Endothelial cell of umbilical vein (primary cell): Measurements from ENCODE around the gene CATSPER4. TPM values are rescaled to one million over a fixed set of nuclear protein-coding genes. Genes with fewer than 3 reads are reported as not detected.

Experiments
- BruUV-seq: library from RNA; stranded (reverse); fragments of 400-500 nt; replicated peaks from 2 replicates; lab custom pipeline; 2021; lab: Mats Ljungman, UMichigan
- CTCF ChIA-PET: fragments of 300-600, 350-600 bp; sonication (Branson Sonifier 250); formaldehyde crosslinking; loops from one replicate; lab custom pipeline; 2021; ENCODE audit warnings: antibody characterized with exemption, inconsistent platforms; lab: Charles Lee
- POLR2A ChIA-PET: fragments of 300-600, 350-600 bp; sonication (Branson Sonifier 250); formaldehyde crosslinking; loops from one replicate; lab custom pipeline; 2021; ENCODE audit warnings: antibody characterized with exemption, inconsistent platforms; lab: Charles Lee
- DNase-seq: peaks from one replicate; pipeline ENCODE4 v3.0.0-alpha.2; 2011; ENCODE audit warnings: low read depth, low spot score
- FAIRE-seq: peaks from 2 replicates; lab custom pipeline; 2011; peaks lifted over from hg19 to GRCh38; lab: Jason Lieb, UNC
- H2AFZ ChIP-seq: 2 replicates; pipeline ENCODE4 v1.6.0; 2012; ENCODE audit warnings: low read depth, low read length, control low read depth, inconsistent platforms
- H3K27ac ChIP-seq: 2 replicates; pipeline ENCODE4 v1.5.1; 2011; ENCODE audit warnings: low read depth, mild to moderate bottlenecking, control low read depth, low read length, moderate library complexity; ENCODE audit not compliant: insufficient read depth
- H3K27me3 ChIP-seq, 2 experiments: 2 replicates each; pipeline versions ENCODE4 v1.6.0 to v1.6.1; 2011; ENCODE audit warnings: low read length in 2 of 2, mixed read lengths in 1 of 2; ENCODE audit not compliant: control insufficient read depth in 2 of 2, insufficient read depth in 2 of 2
- H3K36me3 ChIP-seq, 2 experiments: 2 replicates in 1 of 2; 3 replicates in 1 of 2; pipeline ENCODE4 v1.5.1; 2011; ENCODE audit warnings: low read length in 2 of 2, mild to moderate bottlenecking in 1 of 2, moderate library complexity in 1 of 2; ENCODE audit not compliant: control insufficient read depth in 2 of 2, insufficient read depth in 2 of 2; ENCODE audit errors: extremely low read depth in 1 of 2
- H3K4me1 ChIP-seq: 3 replicates; pipeline ENCODE4 v1.5.1; 2011; ENCODE audit warnings: mild to moderate bottlenecking, low read length; ENCODE audit not compliant: control insufficient read depth, insufficient read depth; ENCODE audit errors: extremely low read depth
- H3K4me2 ChIP-seq: 2 replicates; pipeline ENCODE4 v1.6.1; 2011; ENCODE audit warnings: low read length, control low read depth, mixed read lengths; ENCODE audit not compliant: insufficient read depth
- H3K4me3 ChIP-seq, 3 experiments: fragments of 200-600 bp in 1 of 3; sonication (generic), shearing (Covaris generic) in 1 of 3; replicated peaks in 1 of 3; 2 replicates each; pipeline ENCODE4 v1.5.1; 2011 to 2016; ENCODE audit warnings: control low read depth in 3 of 3, low read length in 3 of 3, mild to moderate bottlenecking in 2 of 3, inconsistent platforms in 1 of 3, low read depth in 1 of 3, moderate library complexity in 1 of 3; ENCODE audit not compliant: insufficient read depth in 1 of 3
- H3K79me2 ChIP-seq: 2 replicates; pipeline ENCODE4 v1.6.0; 2012; ENCODE audit warnings: low read length, inconsistent platforms; ENCODE audit not compliant: control insufficient read depth, insufficient read depth
- H3K9ac ChIP-seq: replicated peaks from 2 replicates; pipeline ENCODE3; 2011; ENCODE audit warnings: low read length, control low read depth; ENCODE audit not compliant: insufficient read depth; ENCODE audit errors: extremely low read depth
- H3K9me1 ChIP-seq: replicated peaks from 3 replicates; pipeline ENCODE4 v1.6.0; 2011; ENCODE audit warnings: mild to moderate bottlenecking, low read length; ENCODE audit not compliant: control insufficient read depth, insufficient read depth; ENCODE audit errors: extremely low read depth
- H3K9me3 ChIP-seq: replicated peaks from 2 replicates; pipeline ENCODE4 v1.5.1; 2012; ENCODE audit warnings: low read length, inconsistent platforms; ENCODE audit not compliant: control insufficient read depth, insufficient read depth
- H4K20me1 ChIP-seq: replicated peaks from 2 replicates; pipeline ENCODE3; 2011; ENCODE audit warnings: mild to moderate bottlenecking, low read length; ENCODE audit not compliant: control insufficient read depth, insufficient read depth; ENCODE audit errors: extremely low read depth
- MAX ChIP-seq: IDR thresholded peaks from 2 replicates; pipeline ENCODE4 v1.6.1; 2011; ENCODE audit not compliant: insufficient read depth, insufficient read length
- dilution Hi-C: fragments of 300-500 bp; cut with MboI; formaldehyde crosslinking; loops from one replicate; pipeline ENCODE4 v1.15.0; 2019; ENCODE audit warnings: low sequenced_read_pairs; ENCODE audit not compliant: extremely low pct_ligation_motif_present
- intact Hi-C: fragments of 100-400 bp; cut with micrococcal nuclease; formaldehyde crosslinking; loops from one replicate; pipeline ENCODE4 v1.10.0; 2022
- polyA plus RNA-seq, 4 experiments: library from polyadenylated mRNA; depleted of rRNA in 3 of 4; stranded (reverse) in 3 of 4; unstranded in 1 of 4; fragments of >200 nt; gene quantifications; 2 replicates each; pipeline versions ENCODE4 v1.2.1 to v1.2.3, GENCODE V29; 2011 to 2012; ENCODE audit warnings: missing spikeins in 1 of 4
- total RNA-seq: library from RNA; stranded (reverse); gene quantifications from 2 replicates; pipeline ENCODE4 v1.2.3, GENCODE V29; 2021
- TF ChIP-seq, protein P1 (sequence below), 2 donors: IDR thresholded peaks; 1 replicate in 1 of 2; 2 replicates in 1 of 2; pipeline ENCODE4 v1.5.1; 2011; ENCODE audit warnings: low read length in 2 of 2, mild to moderate bottlenecking in 2 of 2, moderate library complexity in 2 of 2, control low read depth in 1 of 2, inconsistent platforms in 1 of 2, low read depth in 1 of 2; ENCODE audit not compliant: insufficient read depth in 1 of 2; ENCODE audit errors: extremely low read depth in 1 of 2

Gene CATSPER4
- total and polyA plus RNA-seq, 2 donors (not counting 3 experiments of a cell fraction or from before 2014, with no cell fraction given): not detected

DNA sequence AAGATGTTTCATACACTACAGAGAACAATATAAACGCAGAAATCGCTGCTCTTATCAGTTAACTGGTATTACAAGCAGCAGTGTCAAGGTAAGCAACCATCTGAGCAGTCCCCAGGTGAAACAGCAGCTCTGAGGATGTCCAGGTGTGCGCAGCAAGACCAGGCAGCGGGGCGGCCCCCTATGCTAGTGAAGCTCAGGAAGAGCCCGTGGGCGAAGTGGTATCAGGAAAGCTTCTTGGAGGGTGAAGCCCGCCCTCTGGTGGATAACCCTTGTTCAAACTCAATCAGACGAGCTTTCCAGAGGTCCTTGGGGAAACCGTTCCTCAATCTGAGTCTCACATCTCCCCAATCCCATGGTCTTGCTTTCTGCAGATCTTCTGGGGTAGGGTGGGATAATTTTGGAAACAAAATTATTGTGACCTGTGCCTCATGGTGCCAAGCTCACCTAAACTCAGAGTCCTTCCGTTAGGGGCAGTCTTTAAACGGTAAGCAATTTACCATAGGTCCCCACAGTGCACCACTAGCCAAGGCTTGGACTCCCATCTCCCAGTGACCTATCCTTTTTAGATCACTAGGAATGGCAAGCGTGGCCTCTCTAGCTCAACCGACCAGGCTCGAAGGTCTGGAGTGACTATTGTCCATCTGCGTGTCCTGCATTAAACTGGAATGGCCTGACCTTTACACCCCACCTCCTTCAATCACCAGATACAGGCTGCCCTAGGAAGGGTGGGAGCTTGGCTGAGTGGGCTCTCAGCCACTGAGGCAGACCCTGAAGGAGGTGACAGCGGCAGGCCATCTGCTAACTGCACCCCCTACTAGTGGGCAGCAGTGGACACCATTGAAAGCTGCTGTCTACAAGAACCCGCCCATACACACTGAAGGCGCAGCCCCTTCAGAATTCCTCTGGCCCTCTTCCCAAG, 45.1 kb upstream of the CATSPER4 start:
- Histone ChIP-seq H3K9ac (no peak overlapping the region), H3K9me1 (no peaks in the 10 kb centered on the region), H3K4me2 (no peak overlapping the region), H3K79me2 (no peaks in the 10 kb centered on the region), H3K4me1 (no peaks in the 10 kb centered on the region), H3K9me3 (no peaks in the 10 kb centered on the region), H3K27me3 (no peaks in the 10 kb centered on the region), H3K27ac (no peak overlapping the region), H2AFZ (peak overlapping the region; percentile 69), H3K36me3 (no peaks in the 10 kb centered on the region), H3K4me3 (no peak overlapping the region), H4K20me1 (no peaks in the 10 kb centered on the region)
- TF ChIP-seq, protein P1, sequence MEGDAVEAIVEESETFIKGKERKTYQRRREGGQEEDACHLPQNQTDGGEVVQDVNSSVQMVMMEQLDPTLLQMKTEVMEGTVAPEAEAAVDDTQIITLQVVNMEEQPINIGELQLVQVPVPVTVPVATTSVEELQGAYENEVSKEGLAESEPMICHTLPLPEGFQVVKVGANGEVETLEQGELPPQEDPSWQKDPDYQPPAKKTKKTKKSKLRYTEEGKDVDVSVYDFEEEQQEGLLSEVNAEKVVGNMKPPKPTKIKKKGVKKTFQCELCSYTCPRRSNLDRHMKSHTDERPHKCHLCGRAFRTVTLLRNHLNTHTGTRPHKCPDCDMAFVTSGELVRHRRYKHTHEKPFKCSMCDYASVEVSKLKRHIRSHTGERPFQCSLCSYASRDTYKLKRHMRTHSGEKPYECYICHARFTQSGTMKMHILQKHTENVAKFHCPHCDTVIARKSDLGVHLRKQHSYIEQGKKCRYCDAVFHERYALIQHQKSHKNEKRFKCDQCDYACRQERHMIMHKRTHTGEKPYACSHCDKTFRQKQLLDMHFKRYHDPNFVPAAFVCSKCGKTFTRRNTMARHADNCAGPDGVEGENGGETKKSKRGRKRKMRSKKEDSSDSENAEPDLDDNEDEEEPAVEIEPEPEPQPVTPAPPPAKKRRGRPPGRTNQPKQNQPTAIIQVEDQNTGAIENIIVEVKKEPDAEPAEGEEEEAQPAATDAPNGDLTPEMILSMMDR (IDR thresholded peaks at IDR 0.05; ENCODE audit: extremely low read depth in 1 of 2, insufficient read depth in 1 of 2, low read depth in 1 of 2, low read length in 2 of 2): peak; percentile 66 to 83
- TF ChIP-seq MAX: no peak
- peak; percentile 76 for DNase-seq
- ChIA-PET CTCF (interaction anchor here (0.6 to 6.7 kb wide), 56 partner anchors 9 to 336 kb away, joined by 3 to 192 read pairs (median 5); partner anchors contain the start of genes CEP85, FAM110D, PDIK1L and TRIM63), POLR2A (interaction anchor here (0.9 to 1.0 kb wide), 2 partner anchors 19 to 109 kb away, joined by 3 to 4 read pairs; no protein-coding TSS in a partner anchor)
- FAIRE-seq: peak; percentile 94
- intact Hi-C loops: loop anchor here (1.0 kb wide), 4 partner anchors 34 to 176 kb away; partner anchors contain the start of gene PDIK1L
- BruUV-seq: no TSS peak
- dilution Hi-C loops: no loop called here
